ENCODE data around the gene COPZ2. TPM values are rescaled to one million over a fixed set of nuclear protein-coding genes. Genes with fewer than 3 reads are reported as not detected.
"Not testable (repeated sequence)": the region's sequence is repeated elsewhere in the genome, so short reads cannot be mapped to it uniquely, and the experiment has no call there.

The COPZ2 gene
- total RNA-seq, 1 donor from 2014 or later, result 34.4 TPM

DNA sequence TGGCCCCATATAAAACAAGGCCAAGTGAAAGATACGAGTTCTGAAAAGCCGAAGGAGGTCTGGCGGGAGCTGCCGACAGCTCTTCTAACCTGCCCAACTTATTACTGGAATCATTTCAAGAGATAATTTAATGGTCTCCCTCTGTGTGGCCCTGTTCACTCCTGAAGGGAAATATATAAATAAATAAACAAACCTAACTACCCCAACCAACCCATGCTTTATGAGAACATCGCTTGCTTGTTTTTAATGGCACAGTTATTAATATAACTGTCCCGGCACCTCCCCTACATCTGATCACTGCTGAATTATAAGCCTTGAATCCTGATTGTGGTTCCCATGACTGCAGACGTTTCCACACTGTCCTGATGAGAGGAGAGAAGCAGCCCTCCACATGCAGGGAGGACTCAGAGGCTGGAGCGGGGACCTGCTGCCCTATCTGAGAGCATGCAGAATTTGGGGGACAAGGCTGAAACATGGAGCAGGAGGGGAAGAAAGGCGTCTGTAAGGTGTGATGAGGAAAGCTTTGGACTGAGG is 44.5 kb downstream of the COPZ2 start:
- no peaks in the 10 kb centered on the region for H3K4me1 ChIP-seq
- no peak for TF ChIP-seq POLR2A (IDR thresholded peaks at IDR 0.05)
- TF ChIP-seq, protein P1, sequence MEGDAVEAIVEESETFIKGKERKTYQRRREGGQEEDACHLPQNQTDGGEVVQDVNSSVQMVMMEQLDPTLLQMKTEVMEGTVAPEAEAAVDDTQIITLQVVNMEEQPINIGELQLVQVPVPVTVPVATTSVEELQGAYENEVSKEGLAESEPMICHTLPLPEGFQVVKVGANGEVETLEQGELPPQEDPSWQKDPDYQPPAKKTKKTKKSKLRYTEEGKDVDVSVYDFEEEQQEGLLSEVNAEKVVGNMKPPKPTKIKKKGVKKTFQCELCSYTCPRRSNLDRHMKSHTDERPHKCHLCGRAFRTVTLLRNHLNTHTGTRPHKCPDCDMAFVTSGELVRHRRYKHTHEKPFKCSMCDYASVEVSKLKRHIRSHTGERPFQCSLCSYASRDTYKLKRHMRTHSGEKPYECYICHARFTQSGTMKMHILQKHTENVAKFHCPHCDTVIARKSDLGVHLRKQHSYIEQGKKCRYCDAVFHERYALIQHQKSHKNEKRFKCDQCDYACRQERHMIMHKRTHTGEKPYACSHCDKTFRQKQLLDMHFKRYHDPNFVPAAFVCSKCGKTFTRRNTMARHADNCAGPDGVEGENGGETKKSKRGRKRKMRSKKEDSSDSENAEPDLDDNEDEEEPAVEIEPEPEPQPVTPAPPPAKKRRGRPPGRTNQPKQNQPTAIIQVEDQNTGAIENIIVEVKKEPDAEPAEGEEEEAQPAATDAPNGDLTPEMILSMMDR (IDR thresholded peaks at IDR 0.05), result no peak
- no peak for TF ChIP-seq POLR2AphosphoS5 (IDR thresholded peaks at IDR 0.05; ENCODE audit: insufficient read depth in 1 of 2, low read depth in 1 of 2)
- H3K27me3 ChIP-seq, result no peaks in the 10 kb centered on the region
- intact Hi-C loops (cut with DNase I), result no loop called here
- DNase-seq (ENCODE audit: extremely low spot score in 2 of 2), result no peak
- H3K27ac ChIP-seq, result no peak overlapping the region
- no peaks in the 10 kb centered on the region for H3K36me3 ChIP-seq
- no peaks in the 10 kb centered on the region for H3K9me3 ChIP-seq
- no peak overlapping the region for H3K4me3 ChIP-seq

DNA sequence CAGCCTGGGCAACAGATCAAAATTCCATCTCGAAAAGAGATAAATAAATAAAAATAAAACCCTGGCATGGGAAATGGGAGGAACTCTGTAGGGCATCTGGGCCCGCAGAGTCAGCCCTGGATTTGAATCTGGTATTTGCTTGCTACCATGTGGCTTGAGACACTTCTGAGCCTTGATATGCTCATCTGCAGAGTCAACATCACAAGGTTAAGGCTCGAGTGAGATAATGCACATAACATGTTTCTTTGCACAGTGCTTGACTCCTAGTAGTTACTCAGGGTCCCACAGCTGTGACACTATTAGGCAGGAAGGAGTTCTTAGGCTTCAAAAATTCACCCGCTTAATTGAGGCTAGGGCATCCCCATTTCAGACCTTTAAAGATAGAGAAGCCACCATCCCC is 45.4 kb downstream of the COPZ2 start:
- no peak for TF ChIP-seq POLR2A (IDR thresholded peaks at IDR 0.05)
- TF ChIP-seq POLR2AphosphoS5 (IDR thresholded peaks at IDR 0.05; ENCODE audit: insufficient read depth in 1 of 2, low read depth in 1 of 2), result no peak
- TF ChIP-seq, protein P1 (IDR thresholded peaks at IDR 0.05), result no peak
- Histone ChIP-seq H3K27ac (no peak overlapping the region), H3K4me1 (peaks cover 7% of the 10 kb centered on the region), H3K4me3 (no peak overlapping the region), H3K36me3 (no peaks in the 10 kb centered on the region), H3K27me3 (no peaks in the 10 kb centered on the region), H3K9me3 (no peaks in the 10 kb centered on the region)
- intact Hi-C loops (cut with DNase I), result no loop called here
- no peak for DNase-seq (ENCODE audit: extremely low spot score in 2 of 2)

DNA sequence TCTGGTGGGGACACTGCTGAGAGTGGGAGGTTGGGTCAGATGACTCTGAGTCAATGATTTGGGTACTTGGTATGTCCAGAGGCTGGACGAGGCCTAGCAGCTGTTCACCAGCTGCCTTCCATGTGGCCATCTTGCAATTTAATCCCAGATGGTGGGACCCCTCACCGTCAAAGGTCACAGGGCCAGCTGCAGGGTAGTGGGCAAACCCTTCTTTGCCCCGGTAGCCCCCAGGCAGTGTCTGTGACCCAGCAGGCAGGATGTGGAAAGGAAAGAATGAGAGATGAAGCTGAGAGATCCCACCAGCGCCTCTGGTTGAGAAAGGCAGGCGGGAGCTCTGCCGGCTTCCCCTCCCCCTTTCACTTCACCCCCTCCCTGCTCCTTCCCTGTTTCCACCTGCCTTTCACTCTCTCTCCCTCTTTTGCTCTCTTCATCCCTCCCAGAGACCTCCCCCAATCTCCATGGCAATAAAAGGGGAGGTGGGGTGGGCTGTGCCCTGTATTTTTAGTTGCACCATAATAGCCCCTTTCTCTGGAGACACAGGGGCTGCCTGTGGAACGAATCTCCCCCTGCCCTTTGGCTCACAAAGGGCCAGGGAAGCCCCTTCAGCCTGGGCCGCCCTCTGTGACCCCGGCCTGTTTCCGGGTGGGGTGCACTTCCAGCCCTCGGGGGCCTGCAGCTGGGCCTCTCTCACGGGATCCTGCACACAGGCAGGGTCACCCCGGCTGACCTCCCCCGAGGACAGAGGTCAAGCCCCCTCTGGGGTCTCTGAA is 46.5 kb downstream of the COPZ2 start:
- H3K27ac ChIP-seq, result no peak overlapping the region
- peaks cover 7% of the 10 kb centered on the region for H3K4me1 ChIP-seq
- no peak for DNase-seq (ENCODE audit: extremely low spot score in 2 of 2)
- no peaks in the 10 kb centered on the region for H3K27me3 ChIP-seq
- no peaks in the 10 kb centered on the region for H3K9me3 ChIP-seq
- no peak overlapping the region for H3K4me3 ChIP-seq
- H3K36me3 ChIP-seq, result no peaks in the 10 kb centered on the region
- TF ChIP-seq, protein P1 (IDR thresholded peaks at IDR 0.05), result no peak
- TF ChIP-seq POLR2A (IDR thresholded peaks at IDR 0.05) (no peak), POLR2AphosphoS5 (IDR thresholded peaks at IDR 0.05; ENCODE audit: insufficient read depth in 1 of 2, low read depth in 1 of 2) (no peak)
- intact Hi-C loops (cut with DNase I), result no loop called here

DNA sequence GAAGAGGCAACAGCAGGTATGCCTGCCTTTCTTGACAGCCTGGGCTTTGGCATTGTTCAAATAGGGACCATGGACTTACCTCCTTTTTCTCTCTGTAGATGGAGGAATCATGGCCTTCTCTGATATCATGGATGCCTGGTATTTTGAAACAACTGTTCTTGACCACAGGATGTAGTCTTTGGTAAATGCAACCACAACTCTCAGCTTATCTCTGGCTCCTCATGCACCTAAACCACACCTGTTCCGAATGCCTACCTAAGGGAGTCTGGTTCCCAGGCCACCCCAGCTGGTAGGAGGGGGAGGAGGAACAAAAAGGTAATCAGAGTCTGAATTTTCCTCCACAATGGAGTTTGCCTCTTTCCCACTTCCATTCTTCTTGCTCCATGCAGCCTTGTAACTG is 47.9 kb downstream of the COPZ2 start:
- no peak overlapping the region for H3K27ac ChIP-seq
- H3K36me3 ChIP-seq, result no peaks in the 10 kb centered on the region
- H3K4me3 ChIP-seq, result no peak overlapping the region
- TF ChIP-seq, protein P1 (IDR thresholded peaks at IDR 0.05), result no peak
- no peak for TF ChIP-seq POLR2AphosphoS5 (IDR thresholded peaks at IDR 0.05; ENCODE audit: insufficient read depth in 1 of 2, low read depth in 1 of 2)
- no peak for TF ChIP-seq POLR2A (IDR thresholded peaks at IDR 0.05)
- no peaks in the 10 kb centered on the region for H3K27me3 ChIP-seq
- H3K4me1 ChIP-seq, result peaks cover 7% of the 10 kb centered on the region
- DNase-seq (ENCODE audit: extremely low spot score in 2 of 2), result no peak
- intact Hi-C loops (cut with DNase I), result no loop called here
- no peaks in the 10 kb centered on the region for H3K9me3 ChIP-seq

DNA sequence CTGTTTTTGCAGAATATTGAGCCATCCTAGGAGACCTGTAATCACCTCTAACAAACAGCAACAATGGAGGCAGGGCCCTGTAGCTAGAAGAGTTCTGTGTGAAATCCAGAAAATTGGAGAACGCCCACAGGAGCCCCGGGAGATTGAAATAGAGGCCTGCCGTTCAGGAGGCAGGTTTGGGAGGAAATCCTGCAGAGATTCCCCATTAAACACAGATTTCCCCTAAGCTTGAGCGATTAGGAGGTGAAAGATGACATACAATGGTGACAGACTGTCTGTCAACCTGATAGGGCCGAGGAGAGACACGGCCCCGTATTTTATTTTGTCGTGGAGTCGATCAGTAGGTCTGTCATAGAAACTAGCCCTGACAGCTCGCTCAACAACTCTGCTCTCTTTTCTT is 48.4 kb downstream of the COPZ2 start:
- Histone ChIP-seq H3K9me3 (no peaks in the 10 kb centered on the region), H3K36me3 (no peaks in the 10 kb centered on the region), H3K4me3 (no peak overlapping the region), H3K27ac (no peak overlapping the region), H3K4me1 (peaks cover 7% of the 10 kb centered on the region), H3K27me3 (no peaks in the 10 kb centered on the region)
- no peak for DNase-seq (ENCODE audit: extremely low spot score in 2 of 2)
- intact Hi-C loops (cut with DNase I), result no loop called here
- TF ChIP-seq POLR2AphosphoS5 (IDR thresholded peaks at IDR 0.05; ENCODE audit: insufficient read depth in 1 of 2, low read depth in 1 of 2) (no peak), POLR2A (IDR thresholded peaks at IDR 0.05) (no peak)
- TF ChIP-seq, protein P1 (IDR thresholded peaks at IDR 0.05), result no peak

DNA sequence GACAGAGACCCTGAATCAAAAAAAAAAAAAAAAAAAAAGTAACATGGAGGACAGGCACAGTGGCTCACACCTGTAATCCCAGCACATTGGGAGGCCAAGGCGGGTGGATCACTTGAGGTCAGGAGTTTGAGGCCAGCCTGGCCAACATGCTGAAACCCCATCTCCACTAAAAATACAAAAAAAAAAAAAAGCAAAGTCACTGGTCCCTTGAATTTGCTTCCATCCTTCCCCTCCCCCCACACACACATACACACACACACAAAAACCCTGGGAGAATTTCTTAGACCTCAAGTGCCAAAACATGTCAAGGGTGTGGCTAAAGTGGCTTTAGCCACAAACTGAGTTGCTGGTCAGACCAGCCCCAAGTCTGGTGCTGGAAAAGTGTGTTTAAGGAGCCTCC is 49.2 kb downstream of the COPZ2 start:
- H3K27ac ChIP-seq; intact Hi-C loops (cut with DNase I); H3K9me3 ChIP-seq; H3K4me1 ChIP-seq; H3K4me3 ChIP-seq; H3K27me3 ChIP-seq; DNase-seq (ENCODE audit: extremely low spot score in 2 of 2); H3K36me3 ChIP-seq: not testable (repeated sequence)
